GM12875 (cell line): ENCODE measurements around the gene DNAJB6.

Source experiments
- H3K4me3 ChIP-seq: one replicate; pipeline ENCODE4 v1.5.1; 2011; ENCODE audit warnings: low read depth, low read length, control low read depth
- CTCF ChIP-seq: IDR thresholded peaks from 2 replicates; pipeline ENCODE4 v1.5.1; 2011; ENCODE audit warnings: low read depth, mild to moderate bottlenecking, control low read depth, inconsistent platforms, low read length, moderate library complexity, borderline replicate concordance; ENCODE audit not compliant: insufficient read depth

Gene DNAJB6

GRCh38 chr7:157347217-157347904, 10.6 kb downstream of the DNAJB6 start:
- no peak for TF ChIP-seq CTCF
- H3K4me3 ChIP-seq, result no peak overlapping the region

GRCh38 chr7:157348548-157348947, 11.7 kb downstream of the DNAJB6 start:
- H3K4me3 ChIP-seq, result no peak overlapping the region
- TF ChIP-seq CTCF, result no peak

- no peak for TF ChIP-seq CTCF
- H3K4me3 ChIP-seq, result no peak overlapping the region
Measured at GRCh38 chr7:157352516-157352915, 15.7 kb downstream of the DNAJB6 start.

- no peak for TF ChIP-seq CTCF
- no peak overlapping the region for H3K4me3 ChIP-seq
Measured at GRCh38 chr7:157355784-157356511, 19.1 kb downstream of the DNAJB6 start.

- H3K4me3 ChIP-seq, result no peak overlapping the region
- TF ChIP-seq CTCF, result no peak
Measured at GRCh38 chr7:157357129-157358040, 20.6 kb downstream of the DNAJB6 start.

- no peak for TF ChIP-seq CTCF
- no peak overlapping the region for H3K4me3 ChIP-seq
Measured at GRCh38 chr7:157358041-157358752, 21.4 kb downstream of the DNAJB6 start.
